Measurements from ENCODE around the gene OCLN. TPM values are rescaled to one million over a fixed set of nuclear protein-coding genes. Genes with fewer than 3 reads are reported as not detected.
A peak's percentile ranks its signal among the peaks of the same experiment; 100 is the strongest.
"Not testable (repeated sequence)": the region's sequence is repeated elsewhere in the genome, so short reads cannot be mapped to it uniquely, and the experiment has no call there.

The OCLN gene
- total RNA-seq, 1 experiment from 2014 or later: 102 TPM

DNA sequence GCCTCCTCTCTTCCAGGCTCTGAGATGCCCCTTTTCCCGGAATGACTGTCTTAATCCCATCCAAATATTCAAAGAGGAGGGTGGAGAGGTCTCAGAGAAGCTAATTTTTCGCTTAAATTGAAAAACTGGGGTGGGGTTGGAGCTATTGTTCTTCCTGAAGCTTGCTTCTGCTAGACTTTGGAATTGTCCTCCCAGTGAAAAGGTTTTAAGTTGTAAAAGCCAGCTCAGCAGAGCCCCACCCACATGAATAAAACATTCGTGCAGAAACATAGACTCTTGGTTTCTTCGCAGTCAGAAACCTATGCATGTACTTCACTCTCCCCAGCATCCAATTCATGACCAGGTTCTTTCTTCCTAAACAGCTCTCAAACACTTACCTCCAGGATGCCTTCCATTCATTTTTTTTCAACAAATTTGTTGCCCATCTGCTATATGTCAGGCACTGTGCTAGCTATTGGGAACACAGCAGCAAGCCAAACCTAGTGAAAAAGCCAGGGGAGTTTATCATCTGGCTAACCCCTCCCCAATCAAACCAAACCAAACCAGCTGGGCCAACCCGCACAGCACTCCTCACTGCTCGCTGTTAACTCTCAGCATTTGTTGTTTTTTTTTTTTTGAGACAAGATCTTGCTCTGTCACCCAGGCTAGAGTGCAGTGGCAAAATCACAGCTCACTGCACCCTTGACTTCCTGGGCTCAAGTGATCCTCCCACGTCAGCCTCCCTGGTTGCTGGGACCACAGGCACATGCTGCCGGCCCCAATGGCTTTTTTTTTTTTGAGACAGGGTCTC lies 37.9 kb upstream of the OCLN start:
- Histone ChIP-seq H3K9me3 (ENCODE audit: control insufficient read depth, insufficient read depth, low read depth, low read length) (no peaks in the 10 kb centered on the region), H3K27me3 (ENCODE audit: control insufficient read depth, insufficient read depth, low read length) (no peaks in the 10 kb centered on the region), H3K36me3 (ENCODE audit: control insufficient read depth, insufficient read depth, low read length) (no peaks in the 10 kb centered on the region), H3K4me1 (ENCODE audit: control insufficient read depth, insufficient read depth, low read length) (peaks cover 5% of the 10 kb centered on the region), H3K4me3 (ENCODE audit: low read depth in 2 of 2, low read length in 2 of 2) (peak overlapping the region; percentile 29 to 55), H3K27ac (ENCODE audit: low read length) (peak overlapping the region; percentile 66)
- ATAC-seq (peak; percentile 43; the same call in 1 of the 2 replicates), DNase-seq (ENCODE audit: low read depth, low spot score) (no peak)
- TF ChIP-seq TCF7L2 (IDR thresholded peaks at IDR 0.05; ENCODE audit: low read depth, low read length): no peak
- TF ChIP-seq POLR2AphosphoS5 (IDR thresholded peaks at IDR 0.05; ENCODE audit: low read depth, low read length): no peak
- TF ChIP-seq SIN3A (IDR thresholded peaks at IDR 0.05; ENCODE audit: borderline replicate concordance, insufficient read depth, low read depth, low read length): no peak
- no peak for TF ChIP-seq CTCF (IDR thresholded peaks at IDR 0.05)
- TF ChIP-seq, protein P1, sequence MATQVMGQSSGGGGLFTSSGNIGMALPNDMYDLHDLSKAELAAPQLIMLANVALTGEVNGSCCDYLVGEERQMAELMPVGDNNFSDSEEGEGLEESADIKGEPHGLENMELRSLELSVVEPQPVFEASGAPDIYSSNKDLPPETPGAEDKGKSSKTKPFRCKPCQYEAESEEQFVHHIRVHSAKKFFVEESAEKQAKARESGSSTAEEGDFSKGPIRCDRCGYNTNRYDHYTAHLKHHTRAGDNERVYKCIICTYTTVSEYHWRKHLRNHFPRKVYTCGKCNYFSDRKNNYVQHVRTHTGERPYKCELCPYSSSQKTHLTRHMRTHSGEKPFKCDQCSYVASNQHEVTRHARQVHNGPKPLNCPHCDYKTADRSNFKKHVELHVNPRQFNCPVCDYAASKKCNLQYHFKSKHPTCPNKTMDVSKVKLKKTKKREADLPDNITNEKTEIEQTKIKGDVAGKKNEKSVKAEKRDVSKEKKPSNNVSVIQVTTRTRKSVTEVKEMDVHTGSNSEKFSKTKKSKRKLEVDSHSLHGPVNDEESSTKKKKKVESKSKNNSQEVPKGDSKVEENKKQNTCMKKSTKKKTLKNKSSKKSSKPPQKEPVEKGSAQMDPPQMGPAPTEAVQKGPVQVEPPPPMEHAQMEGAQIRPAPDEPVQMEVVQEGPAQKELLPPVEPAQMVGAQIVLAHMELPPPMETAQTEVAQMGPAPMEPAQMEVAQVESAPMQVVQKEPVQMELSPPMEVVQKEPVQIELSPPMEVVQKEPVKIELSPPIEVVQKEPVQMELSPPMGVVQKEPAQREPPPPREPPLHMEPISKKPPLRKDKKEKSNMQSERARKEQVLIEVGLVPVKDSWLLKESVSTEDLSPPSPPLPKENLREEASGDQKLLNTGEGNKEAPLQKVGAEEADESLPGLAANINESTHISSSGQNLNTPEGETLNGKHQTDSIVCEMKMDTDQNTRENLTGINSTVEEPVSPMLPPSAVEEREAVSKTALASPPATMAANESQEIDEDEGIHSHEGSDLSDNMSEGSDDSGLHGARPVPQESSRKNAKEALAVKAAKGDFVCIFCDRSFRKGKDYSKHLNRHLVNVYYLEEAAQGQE (IDR thresholded peaks at IDR 0.05; ENCODE audit: insufficient read depth in 1 of 2, low read depth in 2 of 2, low read length in 1 of 2): no peak
- intact Hi-C loops (cut with micrococcal nuclease; ENCODE audit: unreplicated experiment) (no loop called here), in situ Hi-C loops (cut with HindIII; ENCODE audit: low pct_unique_long_range_greater_than_20kb, low sequenced_read_pairs) (no loop called here)
- ChIA-PET POLR2A (no interaction called here), CTCF (no interaction called here)
- no TSS peak for BruUV-seq (replicated peaks)

DNA sequence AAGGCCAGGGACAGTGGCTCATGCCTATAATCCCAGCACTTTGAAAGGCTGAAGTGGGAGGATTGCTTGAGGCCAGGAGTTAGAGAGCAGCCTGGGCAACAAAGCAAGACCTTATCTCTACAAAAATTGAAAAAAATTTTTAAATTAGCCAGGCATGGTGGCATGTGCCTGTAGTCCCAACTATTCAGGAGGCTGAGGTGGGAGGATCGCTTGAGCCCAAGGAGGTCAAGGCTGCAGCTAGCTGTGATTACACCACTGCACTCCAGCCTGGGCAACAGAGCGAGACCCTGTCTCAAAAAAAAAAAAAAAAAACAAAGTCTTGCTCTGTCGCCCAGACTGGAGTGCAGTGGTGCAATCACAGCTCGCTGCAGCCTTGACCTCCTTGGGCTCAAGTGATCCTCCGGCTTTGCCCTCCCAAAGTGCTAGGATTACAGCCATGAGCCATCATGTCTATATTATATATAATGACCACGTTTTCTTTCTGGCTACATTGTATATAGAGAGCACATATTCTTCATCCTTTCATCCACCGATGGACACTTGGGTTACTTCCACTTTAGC lies 37.1 kb upstream of the OCLN start:
- intact Hi-C loops (cut with micrococcal nuclease; ENCODE audit: unreplicated experiment); BruUV-seq (replicated peaks); H3K4me1 ChIP-seq (ENCODE audit: control insufficient read depth, insufficient read depth, low read length); ATAC-seq; CTCF ChIA-PET; in situ Hi-C loops (cut with HindIII; ENCODE audit: low pct_unique_long_range_greater_than_20kb, low sequenced_read_pairs); H3K4me3 ChIP-seq (ENCODE audit: low read depth in 2 of 2, low read length in 2 of 2); H3K27me3 ChIP-seq (ENCODE audit: control insufficient read depth, insufficient read depth, low read length); H3K9me3 ChIP-seq (ENCODE audit: control insufficient read depth, insufficient read depth, low read depth, low read length); POLR2A ChIA-PET; H3K27ac ChIP-seq (ENCODE audit: low read length); DNase-seq (ENCODE audit: low read depth, low spot score); H3K36me3 ChIP-seq (ENCODE audit: control insufficient read depth, insufficient read depth, low read length): not testable (repeated sequence)

- no peaks in the 10 kb centered on the region for H3K36me3 ChIP-seq (ENCODE audit: control insufficient read depth, insufficient read depth, low read length)
- no peaks in the 10 kb centered on the region for H3K27me3 ChIP-seq (ENCODE audit: control insufficient read depth, insufficient read depth, low read length)
- intact Hi-C loops (cut with micrococcal nuclease; ENCODE audit: unreplicated experiment) (no loop called here), in situ Hi-C loops (cut with HindIII; ENCODE audit: low pct_unique_long_range_greater_than_20kb, low sequenced_read_pairs) (no loop called here)
- no peak overlapping the region for H3K27ac ChIP-seq (ENCODE audit: low read length)
- H3K4me3 ChIP-seq (ENCODE audit: low read depth in 2 of 2, low read length in 2 of 2): no peak overlapping the region
- no peak for ATAC-seq
- no peak for DNase-seq (ENCODE audit: low read depth, low spot score)
- no peaks in the 10 kb centered on the region for H3K4me1 ChIP-seq (ENCODE audit: control insufficient read depth, insufficient read depth, low read length)
- CTCF ChIA-PET: no interaction called here
- TF ChIP-seq SIN3A (IDR thresholded peaks at IDR 0.05; ENCODE audit: borderline replicate concordance, insufficient read depth, low read depth, low read length) (no peak), CTCF (IDR thresholded peaks at IDR 0.05) (no peak), TCF7L2 (IDR thresholded peaks at IDR 0.05; ENCODE audit: low read depth, low read length) (no peak), POLR2AphosphoS5 (IDR thresholded peaks at IDR 0.05; ENCODE audit: low read depth, low read length) (no peak)
- TF ChIP-seq, protein P1 (IDR thresholded peaks at IDR 0.05; ENCODE audit: insufficient read depth in 1 of 2, low read depth in 2 of 2, low read length in 1 of 2): no peak
- no TSS peak for BruUV-seq (replicated peaks)
- POLR2A ChIA-PET: no interaction called here
- H3K9me3 ChIP-seq (ENCODE audit: control insufficient read depth, insufficient read depth, low read depth, low read length): no peaks in the 10 kb centered on the region
Measured at GRCh38 chr5:69462170-69462569, 30.4 kb upstream of the OCLN start.

Data from Panc1 (cell line).